Testis (tissue), 2 donors: ENCODE measurements around the gene CASTOR1.

Experiments
- POLR2A ChIP-seq: fragments of 450-650 bp; IDR thresholded peaks from one replicate; pipeline ENCODE4 v1.6.1; 2017; ENCODE audit warnings: antibody characterized with exemption, mild to moderate bottlenecking, moderate library complexity
- TF ChIP-seq, protein P1 (sequence below), 3 experiments: fragments of 450-650 bp in 2 of 3; fragments of 200-600 bp in 1 of 3; sonication (generic) in 1 of 3; IDR thresholded peaks; one replicate each; pipeline ENCODE4 v1.5.1; 2016 to 2019; ENCODE audit warnings: antibody characterized with exemption in 3 of 3, mild to moderate bottlenecking in 2 of 3, moderate library complexity in 1 of 3

DNA sequence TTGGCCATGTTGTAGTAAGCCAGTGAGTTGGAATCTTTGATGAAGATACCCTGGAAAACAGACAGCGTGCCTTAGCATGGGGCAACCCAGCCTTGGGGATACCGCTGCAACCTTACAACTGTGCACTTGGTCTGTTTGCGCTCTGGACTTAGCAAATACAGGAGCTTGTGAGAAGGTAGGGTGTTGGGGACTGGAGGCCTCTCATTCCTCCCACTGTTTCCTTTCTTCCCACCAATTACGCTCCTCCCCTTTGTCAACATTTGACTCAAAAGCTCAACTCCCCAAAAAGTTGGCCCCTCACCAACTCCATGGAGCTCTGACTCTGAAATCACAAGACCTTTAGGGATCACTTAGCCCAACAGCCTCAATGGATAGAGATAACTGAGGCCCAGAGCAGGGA, 45.3 kb upstream of the CASTOR1 start:
- TF ChIP-seq, protein P1, sequence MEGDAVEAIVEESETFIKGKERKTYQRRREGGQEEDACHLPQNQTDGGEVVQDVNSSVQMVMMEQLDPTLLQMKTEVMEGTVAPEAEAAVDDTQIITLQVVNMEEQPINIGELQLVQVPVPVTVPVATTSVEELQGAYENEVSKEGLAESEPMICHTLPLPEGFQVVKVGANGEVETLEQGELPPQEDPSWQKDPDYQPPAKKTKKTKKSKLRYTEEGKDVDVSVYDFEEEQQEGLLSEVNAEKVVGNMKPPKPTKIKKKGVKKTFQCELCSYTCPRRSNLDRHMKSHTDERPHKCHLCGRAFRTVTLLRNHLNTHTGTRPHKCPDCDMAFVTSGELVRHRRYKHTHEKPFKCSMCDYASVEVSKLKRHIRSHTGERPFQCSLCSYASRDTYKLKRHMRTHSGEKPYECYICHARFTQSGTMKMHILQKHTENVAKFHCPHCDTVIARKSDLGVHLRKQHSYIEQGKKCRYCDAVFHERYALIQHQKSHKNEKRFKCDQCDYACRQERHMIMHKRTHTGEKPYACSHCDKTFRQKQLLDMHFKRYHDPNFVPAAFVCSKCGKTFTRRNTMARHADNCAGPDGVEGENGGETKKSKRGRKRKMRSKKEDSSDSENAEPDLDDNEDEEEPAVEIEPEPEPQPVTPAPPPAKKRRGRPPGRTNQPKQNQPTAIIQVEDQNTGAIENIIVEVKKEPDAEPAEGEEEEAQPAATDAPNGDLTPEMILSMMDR (IDR thresholded peaks at IDR 0.05): no peak
- no peak for TF ChIP-seq POLR2A
